ENCODE measurements around the gene SORCS2.
A peak's percentile ranks its signal among the peaks of the same experiment; 100 is the strongest.

GRCh38 chr4:7313347-7313811 lies 121.0 kb downstream of the SORCS2 start:
- TF ChIP-seq EGR1 (IDR thresholded peaks at IDR 0.05): no peak
- no peak for TF ChIP-seq REST (IDR thresholded peaks at IDR 0.05; ENCODE audit: low read depth)
- no peak for TF ChIP-seq USF1 (IDR thresholded peaks at IDR 0.05)
- TF ChIP-seq MAX (IDR thresholded peaks at IDR 0.05): no peak
- TF ChIP-seq EP300 (IDR thresholded peaks at IDR 0.05; ENCODE audit: borderline replicate concordance): no peak
- no peak for TF ChIP-seq TCF12 (IDR thresholded peaks at IDR 0.05; ENCODE audit: low read depth)
- no peak for TF ChIP-seq RAD21 (IDR thresholded peaks at IDR 0.05; ENCODE audit: low read depth)
- TF ChIP-seq YY1 (IDR thresholded peaks at IDR 0.05; ENCODE audit: low read depth): no peak
- peak; percentile 73 for TF ChIP-seq CEBPB (IDR thresholded peaks at IDR 0.05)
- no peak for TF ChIP-seq TAF1 (IDR thresholded peaks at IDR 0.05; ENCODE audit: low read depth)
- TF ChIP-seq CREB1 (IDR thresholded peaks at IDR 0.05; ENCODE audit: low read depth): no peak
- no peak for TF ChIP-seq FOXM1 (IDR thresholded peaks at IDR 0.05; ENCODE audit: borderline replicate concordance, low read depth)
- TF ChIP-seq NFIC (IDR thresholded peaks at IDR 0.05): no peak
- no peak for TF ChIP-seq TEAD4 (IDR thresholded peaks at IDR 0.05)

Data from Ishikawa (cell line).